Measurements from ENCODE around the gene PABPN1L.
A peak's percentile ranks its signal among the peaks of the same experiment; 100 is the strongest.

The PABPN1L gene

GRCh38 chr16:88855736-88856121 is 10.7 kb downstream of the PABPN1L start:
- TF ChIP-seq CTCF (IDR thresholded peaks at IDR 0.05; ENCODE audit: low read length) (no peak), EZH2 (optimal IDR thresholded peaks at IDR 0.05; ENCODE audit: low read depth, low read length) (no peak), EZH2phosphoT487 (IDR thresholded peaks at IDR 0.05; ENCODE audit: low read length) (no peak)
- Histone ChIP-seq H3K9ac (ENCODE audit: low read length) (no peak overlapping the region), H3K4me2 (ENCODE audit: low read depth, low read length) (peak overlapping the region; percentile 52), H3K36me3 (replicated peaks; ENCODE audit: insufficient read depth, low read length) (no peaks in the 10 kb centered on the region), H3K27me3 (replicated peaks; ENCODE audit: insufficient read depth, low read length) (no peaks in the 10 kb centered on the region), H3K4me3 (ENCODE audit: low read length) (no peak overlapping the region), H3K27ac (ENCODE audit: low read length) (no peak overlapping the region), H2AFZ (ENCODE audit: low read length) (no peak overlapping the region), H3K4me1 (ENCODE audit: low read length) (no peaks in the 10 kb centered on the region), H3F3A (ENCODE audit: insufficient read depth, low read length) (no peaks in the 10 kb centered on the region), H3K79me2 (ENCODE audit: low read length) (peaks cover 16% of the 10 kb centered on the region), H4K20me1 (ENCODE audit: insufficient read depth, low read length) (no peaks in the 10 kb centered on the region), H3K9me2 (replicated peaks; ENCODE audit: insufficient read depth, low read length) (no peaks in the 10 kb centered on the region), H3K9me3 (replicated peaks; ENCODE audit: insufficient read depth, low read length) (no peaks in the 10 kb centered on the region)
- no peak for DNase-seq

- H3K4me2 ChIP-seq (ENCODE audit: low read depth, low read length) = no peak overlapping the region
- H3K36me3 ChIP-seq (replicated peaks; ENCODE audit: insufficient read depth, low read length) = no peaks in the 10 kb centered on the region
- no peak overlapping the region for H2AFZ ChIP-seq (ENCODE audit: low read length)
- no peaks in the 10 kb centered on the region for H3K4me1 ChIP-seq (ENCODE audit: low read length)
- H4K20me1 ChIP-seq (ENCODE audit: insufficient read depth, low read length) = no peaks in the 10 kb centered on the region
- no peak for TF ChIP-seq CTCF (IDR thresholded peaks at IDR 0.05; ENCODE audit: low read length)
- TF ChIP-seq EZH2 (optimal IDR thresholded peaks at IDR 0.05; ENCODE audit: low read depth, low read length) = no peak
- TF ChIP-seq EZH2phosphoT487 (IDR thresholded peaks at IDR 0.05; ENCODE audit: low read length) = no peak
- no peaks in the 10 kb centered on the region for H3K27me3 ChIP-seq (replicated peaks; ENCODE audit: insufficient read depth, low read length)
- no peak for DNase-seq
- H3K9me2 ChIP-seq (replicated peaks; ENCODE audit: insufficient read depth, low read length) = no peaks in the 10 kb centered on the region
- H3K4me3 ChIP-seq (ENCODE audit: low read length) = no peak overlapping the region
- H3K9ac ChIP-seq (ENCODE audit: low read length) = no peak overlapping the region
- no peaks in the 10 kb centered on the region for H3F3A ChIP-seq (ENCODE audit: insufficient read depth, low read length)
- H3K9me3 ChIP-seq (replicated peaks; ENCODE audit: insufficient read depth, low read length) = no peaks in the 10 kb centered on the region
- H3K79me2 ChIP-seq (ENCODE audit: low read length) = peaks cover 16% of the 10 kb centered on the region
- no peak overlapping the region for H3K27ac ChIP-seq (ENCODE audit: low read length)
These were observed 11.3 kb downstream of the PABPN1L start for GRCh38 chr16:88855176-88855575.

DNA sequence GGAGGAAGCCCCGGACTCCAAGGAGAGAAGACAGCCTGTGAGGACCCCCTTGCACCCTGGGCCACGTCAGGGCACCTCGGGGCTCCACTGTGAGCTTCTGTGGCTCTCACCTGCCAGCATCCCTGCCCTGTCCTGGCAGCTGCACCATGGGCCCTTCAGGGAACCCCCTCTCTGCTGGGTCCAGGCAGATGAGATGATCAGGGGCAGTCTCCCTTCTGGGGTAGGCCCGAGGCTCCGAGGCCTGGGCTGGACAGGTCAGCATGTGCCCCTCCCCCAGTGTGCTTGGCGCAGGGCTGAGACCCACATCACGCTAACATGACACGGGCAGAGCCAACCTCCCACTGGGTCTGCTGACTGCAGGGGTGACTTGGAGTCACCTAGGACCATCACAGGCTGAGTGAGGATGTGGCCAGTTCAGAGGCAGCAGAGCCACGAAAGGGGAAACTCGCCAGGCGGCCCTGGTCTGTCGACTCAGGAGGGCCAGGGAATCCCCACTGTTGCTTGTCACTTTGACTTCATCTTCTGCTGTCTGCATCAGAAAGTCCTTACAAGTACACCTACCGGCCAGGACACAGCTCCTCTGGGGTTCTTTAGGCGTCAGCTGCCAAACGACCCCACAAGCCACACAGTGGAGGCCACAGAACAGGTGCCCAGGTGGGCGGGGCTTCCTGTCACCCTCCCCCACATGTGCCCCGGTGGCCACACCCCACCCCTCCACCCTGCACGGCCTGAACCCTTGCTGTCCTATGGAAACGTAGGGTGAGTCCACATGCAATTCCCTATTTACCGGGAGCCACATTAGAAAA is 12.0 kb downstream of the PABPN1L start:
- TF ChIP-seq CTCF (IDR thresholded peaks at IDR 0.05; ENCODE audit: low read length) (no peak), EZH2phosphoT487 (IDR thresholded peaks at IDR 0.05; ENCODE audit: low read length) (no peak), EZH2 (optimal IDR thresholded peaks at IDR 0.05; ENCODE audit: low read depth, low read length) (no peak)

More for the DNA sequence above, 12.0 kb downstream of the PABPN1L start:
- Histone ChIP-seq H3K27me3 (replicated peaks; ENCODE audit: insufficient read depth, low read length) (no peaks in the 10 kb centered on the region), H2AFZ (ENCODE audit: low read length) (no peak overlapping the region), H3K27ac (ENCODE audit: low read length) (no peak overlapping the region), H3F3A (ENCODE audit: insufficient read depth, low read length) (no peaks in the 10 kb centered on the region), H3K9me3 (replicated peaks; ENCODE audit: insufficient read depth, low read length) (no peaks in the 10 kb centered on the region), H3K4me2 (ENCODE audit: low read depth, low read length) (no peak overlapping the region), H3K9me2 (replicated peaks; ENCODE audit: insufficient read depth, low read length) (no peaks in the 10 kb centered on the region), H3K9ac (ENCODE audit: low read length) (no peak overlapping the region), H3K4me1 (ENCODE audit: low read length) (no peaks in the 10 kb centered on the region), H3K79me2 (ENCODE audit: low read length) (peaks cover 16% of the 10 kb centered on the region), H3K36me3 (replicated peaks; ENCODE audit: insufficient read depth, low read length) (no peaks in the 10 kb centered on the region), H4K20me1 (ENCODE audit: insufficient read depth, low read length) (no peaks in the 10 kb centered on the region), H3K4me3 (ENCODE audit: low read length) (no peak overlapping the region)
- DNase-seq = no peak

Measured in MM.1S (cell line).